Measurements from ENCODE around the gene UGCG.

The UGCG gene

DNA sequence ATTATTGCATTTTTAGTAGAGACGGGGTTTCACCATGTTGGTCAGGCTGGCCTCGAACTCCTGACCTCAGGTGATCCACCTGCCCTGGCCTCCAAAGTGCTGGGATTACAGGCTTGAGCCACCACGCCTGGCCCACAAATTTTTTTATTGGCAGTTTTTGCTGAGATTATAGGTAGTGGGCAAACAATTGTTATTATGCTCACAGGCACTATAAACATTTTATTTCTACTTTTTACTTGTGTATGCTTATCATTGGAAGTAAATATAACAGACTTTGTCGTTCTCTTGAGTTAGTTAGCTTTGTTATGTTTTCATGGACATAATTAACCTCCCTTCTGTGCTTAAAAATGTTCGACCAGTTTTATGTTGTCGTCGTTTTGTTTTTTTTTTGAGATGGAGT lies 23.9 kb downstream of the UGCG start:
- Histone ChIP-seq H3F3A (ENCODE audit: low read depth) (no peaks in the 10 kb centered on the region), H3K36me3 (ENCODE audit: insufficient read depth, low read length) (peaks cover 20% of the 10 kb centered on the region; the same call in 1 of the 2 replicates), H3K9ac (ENCODE audit: low read depth, low read length, poor library complexity, severe bottlenecking) (no peak overlapping the region), H4K20me1 (ENCODE audit: insufficient read depth, low read length, poor library complexity, severe bottlenecking) (no peaks in the 10 kb centered on the region), H3K4me2 (ENCODE audit: low read depth, low read length, poor library complexity, severe bottlenecking) (no peak overlapping the region), H3K79me2 (ENCODE audit: insufficient read depth, low read length) (peaks cover 22% of the 10 kb centered on the region), H3K9me3 (ENCODE audit: insufficient read depth, low read depth, low read length) (no peaks in the 10 kb centered on the region), H3K4me1 (ENCODE audit: insufficient read depth, low read length, poor library complexity, severe bottlenecking) (peaks cover 3% of the 10 kb centered on the region), H3K4me3 (ENCODE audit: low read length, poor library complexity, severe bottlenecking) (no peak overlapping the region), H3K9me2 (replicated peaks; ENCODE audit: low read depth, low read length) (no peaks in the 10 kb centered on the region), H2AFZ (ENCODE audit: low read length) (no peak overlapping the region), H3K27me3 (ENCODE audit: insufficient read depth, low read length, poor library complexity, severe bottlenecking) (no peaks in the 10 kb centered on the region)
- TF ChIP-seq EZH2phosphoT487 (IDR thresholded peaks at IDR 0.05; ENCODE audit: borderline replicate concordance): no peak
- TF ChIP-seq, protein P1, sequence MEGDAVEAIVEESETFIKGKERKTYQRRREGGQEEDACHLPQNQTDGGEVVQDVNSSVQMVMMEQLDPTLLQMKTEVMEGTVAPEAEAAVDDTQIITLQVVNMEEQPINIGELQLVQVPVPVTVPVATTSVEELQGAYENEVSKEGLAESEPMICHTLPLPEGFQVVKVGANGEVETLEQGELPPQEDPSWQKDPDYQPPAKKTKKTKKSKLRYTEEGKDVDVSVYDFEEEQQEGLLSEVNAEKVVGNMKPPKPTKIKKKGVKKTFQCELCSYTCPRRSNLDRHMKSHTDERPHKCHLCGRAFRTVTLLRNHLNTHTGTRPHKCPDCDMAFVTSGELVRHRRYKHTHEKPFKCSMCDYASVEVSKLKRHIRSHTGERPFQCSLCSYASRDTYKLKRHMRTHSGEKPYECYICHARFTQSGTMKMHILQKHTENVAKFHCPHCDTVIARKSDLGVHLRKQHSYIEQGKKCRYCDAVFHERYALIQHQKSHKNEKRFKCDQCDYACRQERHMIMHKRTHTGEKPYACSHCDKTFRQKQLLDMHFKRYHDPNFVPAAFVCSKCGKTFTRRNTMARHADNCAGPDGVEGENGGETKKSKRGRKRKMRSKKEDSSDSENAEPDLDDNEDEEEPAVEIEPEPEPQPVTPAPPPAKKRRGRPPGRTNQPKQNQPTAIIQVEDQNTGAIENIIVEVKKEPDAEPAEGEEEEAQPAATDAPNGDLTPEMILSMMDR (conservative IDR thresholded peaks at IDR 0.05; ENCODE audit: low read length): no peak

DNA sequence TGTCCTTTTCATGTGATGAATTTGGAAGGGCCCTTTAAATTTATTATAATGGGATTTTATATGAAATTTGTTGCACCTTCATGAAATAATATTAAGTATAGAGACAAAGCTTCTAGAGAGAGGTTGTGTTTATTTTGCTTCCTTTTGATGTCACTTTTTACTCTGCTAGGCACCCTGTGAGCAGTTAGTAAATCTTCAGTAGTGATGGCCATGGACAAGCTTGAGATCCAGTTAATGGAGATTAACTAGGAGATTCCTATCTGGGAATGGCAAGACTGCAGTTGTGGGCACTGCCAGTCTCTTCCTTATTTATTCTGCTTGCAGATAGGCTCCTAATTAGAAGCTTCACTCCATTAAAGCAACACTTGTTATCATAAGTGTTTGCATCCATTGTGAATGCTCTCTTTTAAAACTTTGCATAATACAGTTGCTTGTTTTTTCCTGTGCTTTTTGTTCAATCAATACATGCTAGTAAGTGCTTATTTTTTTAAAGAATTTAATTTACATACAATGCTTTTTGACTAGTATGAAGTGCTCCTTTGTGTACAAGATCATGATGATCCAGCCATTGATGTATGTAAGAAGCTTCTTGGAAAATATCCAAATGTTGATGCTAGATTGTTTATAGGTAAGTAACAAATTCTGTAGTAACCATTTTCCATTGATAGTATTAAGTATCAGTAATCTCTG lies 25.9 kb downstream of the UGCG start:
- Histone ChIP-seq H3K79me2 (ENCODE audit: insufficient read depth, low read length) (peaks cover 16% of the 10 kb centered on the region; the same call in 1 of the 2 replicates), H4K20me1 (ENCODE audit: insufficient read depth, low read length, poor library complexity, severe bottlenecking) (peaks cover 4% of the 10 kb centered on the region), H3K9me3 (ENCODE audit: insufficient read depth, low read depth, low read length) (no peaks in the 10 kb centered on the region), H3K4me2 (ENCODE audit: low read depth, low read length, poor library complexity, severe bottlenecking) (no peak overlapping the region), H3K4me1 (ENCODE audit: insufficient read depth, low read length, poor library complexity, severe bottlenecking) (peaks cover 17% of the 10 kb centered on the region), H3F3A (ENCODE audit: low read depth) (peaks cover 3% of the 10 kb centered on the region; the same call in 1 of the 2 replicates), H3K36me3 (ENCODE audit: insufficient read depth, low read length) (peaks cover 14% of the 10 kb centered on the region; the same call in 1 of the 2 replicates), H3K9ac (ENCODE audit: low read depth, low read length, poor library complexity, severe bottlenecking) (no peak overlapping the region), H3K27me3 (ENCODE audit: insufficient read depth, low read length, poor library complexity, severe bottlenecking) (no peaks in the 10 kb centered on the region), H3K4me3 (ENCODE audit: low read length, poor library complexity, severe bottlenecking) (no peak overlapping the region), H2AFZ (ENCODE audit: low read length) (no peak overlapping the region), H3K9me2 (replicated peaks; ENCODE audit: low read depth, low read length) (no peaks in the 10 kb centered on the region)
- TF ChIP-seq EZH2phosphoT487 (IDR thresholded peaks at IDR 0.05; ENCODE audit: borderline replicate concordance): no peak
- TF ChIP-seq, protein P1 (conservative IDR thresholded peaks at IDR 0.05; ENCODE audit: low read length): no peak

DNA sequence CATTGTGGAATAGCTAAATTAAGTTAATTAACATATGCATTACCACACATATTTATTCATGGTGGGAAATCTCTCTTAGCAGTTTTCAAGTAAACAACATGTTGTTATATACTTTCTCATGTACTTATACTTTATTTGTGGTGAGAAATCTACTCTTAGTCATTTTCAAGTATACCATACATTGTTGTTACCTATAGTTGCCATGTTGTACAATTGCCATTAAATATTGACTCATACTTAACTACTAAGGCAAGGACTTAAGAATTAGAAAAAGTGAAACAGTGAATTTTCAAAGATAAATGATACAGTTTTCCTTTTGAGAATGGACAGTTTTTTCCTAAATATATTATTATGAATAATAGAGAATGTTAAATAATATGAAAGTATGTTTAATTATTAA lies 27.7 kb downstream of the UGCG start:
- Histone ChIP-seq H3K79me2 (ENCODE audit: insufficient read depth, low read length) (peaks cover 9% of the 10 kb centered on the region; the same call in 1 of the 2 replicates), H4K20me1 (ENCODE audit: insufficient read depth, low read length, poor library complexity, severe bottlenecking) (peaks cover 4% of the 10 kb centered on the region), H3K36me3 (ENCODE audit: insufficient read depth, low read length) (peaks cover 16% of the 10 kb centered on the region; the same call in 1 of the 2 replicates), H3K27me3 (ENCODE audit: insufficient read depth, low read length, poor library complexity, severe bottlenecking) (no peaks in the 10 kb centered on the region), H3K9ac (ENCODE audit: low read depth, low read length, poor library complexity, severe bottlenecking) (no peak overlapping the region), H3K4me2 (ENCODE audit: low read depth, low read length, poor library complexity, severe bottlenecking) (no peak overlapping the region), H3K9me3 (ENCODE audit: insufficient read depth, low read depth, low read length) (no peaks in the 10 kb centered on the region), H3F3A (ENCODE audit: low read depth) (peaks cover 3% of the 10 kb centered on the region; the same call in 1 of the 2 replicates), H3K9me2 (replicated peaks; ENCODE audit: low read depth, low read length) (no peaks in the 10 kb centered on the region), H2AFZ (ENCODE audit: low read length) (no peak overlapping the region), H3K4me1 (ENCODE audit: insufficient read depth, low read length, poor library complexity, severe bottlenecking) (peaks cover 17% of the 10 kb centered on the region), H3K4me3 (ENCODE audit: low read length, poor library complexity, severe bottlenecking) (no peak overlapping the region)
- TF ChIP-seq, protein P1 (conservative IDR thresholded peaks at IDR 0.05; ENCODE audit: low read length): no peak
- no peak for TF ChIP-seq EZH2phosphoT487 (IDR thresholded peaks at IDR 0.05; ENCODE audit: borderline replicate concordance)
